H1 (cell line): ENCODE data around the gene MYLK4. TPM values are rescaled to one million over a fixed set of nuclear protein-coding genes. Genes with fewer than 3 reads are reported as not detected.

Source experiments
- CTCF ChIA-PET: fragments of 300-600 bp; sonication (Branson Sonifier 250); formaldehyde crosslinking; loops from one replicate; lab custom pipeline; 2021; ENCODE audit not compliant: partially characterized antibody; lab: Charles Lee
- POLR2A ChIA-PET: fragments of 300-600 bp; sonication (Branson Sonifier 250); formaldehyde crosslinking; loops from one replicate; lab custom pipeline; 2021; ENCODE audit warnings: inconsistent platforms; ENCODE audit not compliant: partially characterized antibody; lab: Charles Lee
- DNase-seq, 2 experiments: peaks; one replicate each; pipeline versions ENCODE4 v3.0.0 to v3.0.0-alpha.2; 2010 to 2022; ENCODE audit warnings: low spot score in 2 of 2, low read depth in 1 of 2, mixed read lengths in 1 of 2
- FAIRE-seq: peaks from 2 replicates; lab custom pipeline; 2011; peaks lifted over from hg19 to GRCh38; lab: Jason Lieb, UNC
- H2AFZ ChIP-seq: 2 replicates; pipeline ENCODE4 v1.8.1; 2012; ENCODE audit warnings: low read length, inconsistent platforms
- H2AK5ac ChIP-seq: 2 replicates; pipeline ENCODE4 v1.6.1; 2013; ENCODE audit warnings: low read depth, low read length
- H2BK120ac ChIP-seq: replicated peaks from 2 replicates; pipeline ENCODE3; 2013; ENCODE audit warnings: low read depth, low read length, inconsistent platforms
- H2BK12ac ChIP-seq: 2 replicates; pipeline ENCODE4 v1.6.1; 2013; ENCODE audit warnings: low read depth, low read length
- H2BK15ac ChIP-seq: 2 replicates; pipeline ENCODE4 v1.6.1; 2013; ENCODE audit warnings: low read length
- H2BK20ac ChIP-seq: 2 replicates; pipeline ENCODE4 v1.6.1; 2013; ENCODE audit warnings: low read length
- H2BK5ac ChIP-seq: 2 replicates; pipeline ENCODE4 v1.6.1; 2013; ENCODE audit warnings: low read depth, low read length
- H3K14ac ChIP-seq: 2 replicates; pipeline ENCODE4 v1.6.1; 2013; ENCODE audit warnings: inconsistent platforms; ENCODE audit not compliant: insufficient read length
- H3K18ac ChIP-seq: 2 replicates; pipeline ENCODE4 v1.6.1; 2013; ENCODE audit warnings: low read length; ENCODE audit errors: extremely low read depth
- H3K23ac ChIP-seq: 2 replicates; pipeline ENCODE4 v1.6.1; 2013; ENCODE audit warnings: inconsistent platforms; ENCODE audit not compliant: insufficient read length
- H3K23me2 ChIP-seq: 2 replicates; pipeline ENCODE4 v1.6.1; 2013; ENCODE audit warnings: low read depth, low read length
- H3K27ac ChIP-seq: 2 replicates; pipeline ENCODE4 v1.6.1; 2011; ENCODE audit warnings: low read depth, low read length, inconsistent platforms
- H3K27me3 ChIP-seq, 4 experiments: replicated peaks in 1 of 4; 1 replicate in 1 of 4; 2 replicates in 3 of 4; pipeline versions ENCODE4 v1.6.1 to v1.8.1; 2011 to 2013; ENCODE audit warnings: low read length in 3 of 4, mild to moderate bottlenecking in 3 of 4, inconsistent platforms in 2 of 4, mixed read lengths in 2 of 4, moderate library complexity in 1 of 4; ENCODE audit not compliant: control insufficient read depth in 3 of 4, insufficient read depth in 3 of 4; ENCODE audit errors: extremely low read depth in 1 of 4
- H3K36me3 ChIP-seq, 4 experiments: 2 replicates each; pipeline versions ENCODE4 v1.6.1 to v1.8.1; 2011 to 2013; ENCODE audit warnings: mild to moderate bottlenecking in 4 of 4, low read length in 3 of 4, moderate library complexity in 2 of 4, control low read depth in 1 of 4, inconsistent platforms in 1 of 4; ENCODE audit not compliant: insufficient read depth in 4 of 4, control insufficient read depth in 2 of 4
- H3K4ac ChIP-seq: replicated peaks from 2 replicates; pipeline ENCODE3; 2013; ENCODE audit warnings: low read length, low read depth, mixed read lengths, inconsistent platforms; ENCODE audit not compliant: insufficient read length
- H3K4me1 ChIP-seq, 4 experiments: replicated peaks in 1 of 4; 1 replicate in 1 of 4; 2 replicates in 3 of 4; pipeline versions ENCODE4 v1.6.1 to v1.8.1; 2011 to 2013; ENCODE audit warnings: low read length in 3 of 4, inconsistent platforms in 2 of 4, mixed read lengths in 1 of 4; ENCODE audit not compliant: insufficient read depth in 4 of 4, control insufficient read depth in 3 of 4
- H3K4me2 ChIP-seq, 2 experiments: 2 replicates each; pipeline versions ENCODE4 v1.6.1 to v1.8.1; 2011 to 2013; ENCODE audit warnings: low read depth in 2 of 2, low read length in 2 of 2, control low read depth in 1 of 2, inconsistent platforms in 1 of 2, mild to moderate bottlenecking in 1 of 2; ENCODE audit not compliant: insufficient read depth in 1 of 2
- H3K4me3 ChIP-seq, 4 experiments: fragments of 200-600, 300-600 bp in 1 of 4; sonication (generic), shearing (Covaris generic), sonication (Bioruptor Twin) in 1 of 4; 2 replicates each; pipeline versions ENCODE4 v1.5.1 to v1.8.1; 2011 to 2016; ENCODE audit warnings: low read length in 4 of 4, low read depth in 3 of 4, control low read depth in 2 of 4, inconsistent platforms in 2 of 4, mild to moderate bottlenecking in 2 of 4, mixed read lengths in 1 of 4, moderate library complexity in 1 of 4; ENCODE audit not compliant: insufficient read depth in 2 of 4; ENCODE audit errors: extremely low read depth in 1 of 4
- H3K56ac ChIP-seq: replicated peaks from 2 replicates; pipeline ENCODE3; 2013; ENCODE audit warnings: low read depth, mild to moderate bottlenecking, mixed read lengths, low read length, inconsistent platforms; ENCODE audit not compliant: insufficient read length
- H3K79me1 ChIP-seq: 2 replicates; pipeline ENCODE4 v1.6.1; 2013; ENCODE audit warnings: low read depth, low read length, control low read depth
- H3K79me2 ChIP-seq, 2 experiments: 2 replicates each; pipeline versions ENCODE4 v1.6.1 to v1.8.1; 2012 to 2013; ENCODE audit warnings: low read length in 2 of 2, mild to moderate bottlenecking in 2 of 2, inconsistent platforms in 1 of 2; ENCODE audit not compliant: insufficient read depth in 2 of 2, control insufficient read depth in 1 of 2
- H3K9ac ChIP-seq, 4 experiments: replicated peaks in 1 of 4; 1 replicate in 1 of 4; 2 replicates in 3 of 4; pipeline versions ENCODE4 v1.6.1 to v1.8.1; 2011 to 2013; ENCODE audit warnings: low read depth in 3 of 4, low read length in 3 of 4, control low read depth in 2 of 4, mild to moderate bottlenecking in 2 of 4, moderate library complexity in 2 of 4, inconsistent platforms in 1 of 4; ENCODE audit errors: extremely low read depth in 1 of 4
- H3K9me3 ChIP-seq, 2 experiments: 2 replicates each; pipeline versions ENCODE4 v1.6.1 to v1.8.1; 2012 to 2013; ENCODE audit warnings: mild to moderate bottlenecking in 2 of 2, moderate library complexity in 2 of 2, control low read depth in 1 of 2, inconsistent platforms in 1 of 2, low read depth in 1 of 2, low read length in 1 of 2, mixed read lengths in 1 of 2; ENCODE audit not compliant: insufficient read depth in 2 of 2
- H4K20me1 ChIP-seq, 2 experiments: replicated peaks in 1 of 2; 2 replicates each; pipeline versions ENCODE3 to v1.8.1; 2011 to 2013; ENCODE audit warnings: inconsistent platforms in 2 of 2, low read length in 2 of 2, mild to moderate bottlenecking in 1 of 2; ENCODE audit not compliant: insufficient read depth in 2 of 2, control insufficient read depth in 1 of 2
- H4K5ac ChIP-seq: 2 replicates; pipeline ENCODE4 v1.6.1; 2013; ENCODE audit warnings: low read length, low read depth, mixed read lengths, inconsistent platforms; ENCODE audit not compliant: insufficient read length
- H4K8ac ChIP-seq: 2 replicates; pipeline ENCODE4 v1.8.0; 2013; ENCODE audit warnings: mild to moderate bottlenecking, moderate library complexity, low read length, inconsistent platforms; ENCODE audit not compliant: insufficient read depth; ENCODE audit errors: extremely low read depth
- H4K91ac ChIP-seq: replicated peaks from 2 replicates; pipeline ENCODE3; 2013; ENCODE audit warnings: low read length, mixed read lengths, inconsistent platforms; ENCODE audit not compliant: insufficient read length
- ASH2L ChIP-seq: fragments of 200-600, 300-600 bp; sonication (generic); IDR thresholded peaks from one replicate; pipeline ENCODE4 v1.7.1; 2017; ENCODE audit warnings: low read length
- BCL11A ChIP-seq, 2 experiments: IDR thresholded peaks; one replicate each; pipeline ENCODE4 v1.6.1; 2011; ENCODE audit warnings: low read depth in 2 of 2, low read length in 2 of 2, mild to moderate bottlenecking in 2 of 2
- CTBP2 ChIP-seq: IDR thresholded peaks from 2 replicates; pipeline ENCODE4 v1.7.0; 2011; ENCODE audit warnings: borderline replicate concordance, mild to moderate bottlenecking, moderate library complexity, mixed read lengths, low read length; ENCODE audit not compliant: insufficient read depth, insufficient read length
- KDM4A ChIP-seq: IDR thresholded peaks from one replicate; pipeline ENCODE4 v1.7.1; 2012; ENCODE audit warnings: low read depth, mild to moderate bottlenecking, moderate library complexity, low read length, inconsistent platforms; ENCODE audit not compliant: severe bottlenecking
- NRF1 ChIP-seq: IDR thresholded peaks from 2 replicates; pipeline ENCODE4 v1.6.1; 2011; ENCODE audit warnings: mild to moderate bottlenecking, low read depth, low read length, improper control_type of control experiment
- PHF8 ChIP-seq: fragments of 200-600 bp; sonication (generic); conservative IDR thresholded peaks from 2 replicates; pipeline ENCODE4 v1.7.1; 2012; ENCODE audit warnings: low read depth, mild to moderate bottlenecking, inconsistent platforms, low read length, moderate library complexity
- SIN3A ChIP-seq, 2 experiments: IDR thresholded peaks in 1 of 2; conservative IDR thresholded peaks in 1 of 2; 2 replicates each; pipeline ENCODE4 v1.6.1; 2011 to 2012; ENCODE audit warnings: low read length in 2 of 2, improper control_type of control experiment in 1 of 2, low read depth in 1 of 2, mild to moderate bottlenecking in 1 of 2
- ZNF274 ChIP-seq: IDR thresholded peaks from 2 replicates; pipeline ENCODE4 v1.7.0; 2012; ENCODE audit warnings: low read length, borderline replicate concordance; ENCODE audit errors: extremely low read depth
- WGBS, 2 experiments: shearing (Covaris generic) in 1 of 2; methylation state at CpG; one replicate each; pipeline versions ENCODE4 v1.1.6 to v1.1.7; 2013 to 2015; ENCODE audit warnings: low lambda C conversion rate in 2 of 2, mixed read lengths in 2 of 2, inconsistent platforms in 1 of 2, low coverage in 1 of 2, missing lambda C conversion rate in 1 of 2; ENCODE audit not compliant: insufficient replicate concordance in 2 of 2, insufficient coverage in 1 of 2, insufficient read length in 1 of 2; ENCODE audit errors: extremely low coverage in 1 of 2, missing lambda C conversion rate in 1 of 2; 5-methylcytosine and 5-hydroxymethylcytosine counted together
- polyA plus RNA-seq, 7 experiments: library from polyadenylated mRNA; depleted of rRNA in 3 of 7; stranded (reverse) in 5 of 7; unstranded in 2 of 7; fragments of >200 nt in 5 of 7; fragments of 200-250 nt in 2 of 7; gene quantifications; 1 replicate in 5 of 7; 2 replicates in 1 of 7; 4 replicates in 1 of 7; pipeline versions ENCODE4 v1.2.1 to v1.2.3, GENCODE V29; 2011 to 2013; ENCODE audit warnings: missing spikeins in 2 of 7, mixed read lengths in 2 of 7
- total RNA-seq: library from RNA; stranded (reverse); fragmentation: NEBNext Ultra II Directional; extraction: Animal tissue kit (Norgen Biotek cat#: 25700); gene quantifications from 2 replicates; pipeline ENCODE4 v1.2.1, GENCODE V29; 2021

Gene MYLK4
- total and polyA plus RNA-seq, 2 of the 8 experiments (the other 6 are each of a cell fraction or from before 2014, with no cell fraction given) = 0.11 to 0.17 TPM

DNA sequence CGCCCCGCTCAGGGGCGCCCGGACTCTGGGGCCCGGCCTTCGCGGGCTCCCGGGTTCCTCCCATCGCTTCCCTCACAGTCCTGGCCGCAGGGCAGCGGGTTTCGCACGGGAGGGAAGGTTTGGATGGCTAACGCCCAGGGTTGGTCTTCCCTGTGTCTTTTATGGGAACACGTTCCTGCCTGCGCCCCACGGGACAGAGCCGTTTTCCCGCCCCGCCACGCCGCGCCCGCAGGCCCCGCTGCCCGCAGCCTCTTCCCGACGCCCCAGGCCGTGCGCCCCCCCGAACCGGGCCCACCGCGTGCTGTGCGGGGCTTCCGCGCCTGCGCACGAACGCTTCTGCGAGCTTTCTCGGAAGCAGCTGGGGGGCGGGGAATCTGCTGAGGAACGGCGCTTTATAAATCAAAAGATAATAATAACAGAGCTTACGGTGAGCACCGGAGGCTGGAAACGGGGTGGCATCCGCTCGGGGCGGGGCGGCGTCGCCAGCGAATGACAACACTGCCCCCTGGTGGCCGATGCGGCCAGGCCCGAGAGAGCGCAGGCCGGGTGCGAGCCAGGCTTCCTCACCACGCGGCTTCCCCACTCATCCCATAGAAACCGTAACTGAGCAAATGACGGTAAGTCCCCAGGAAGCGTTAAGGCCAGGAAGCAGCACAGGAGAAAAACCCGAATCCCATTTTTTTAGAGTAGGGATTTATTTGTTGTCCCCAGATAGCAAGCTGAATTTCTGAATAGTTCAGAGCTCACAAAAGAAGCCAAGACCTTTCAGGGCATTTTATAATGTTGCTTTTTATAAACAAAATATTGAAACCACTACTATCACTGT, 116.4 kb downstream of the MYLK4 start:
- Histone ChIP-seq H3K36me3 (no peaks in the 10 kb centered on the region), H2BK20ac (no peak overlapping the region), H3K4me3 (peak overlapping the region; percentile 2 to 60 (median 22); a peak in 7 of 8 replicates), H3K23ac (no peak overlapping the region), H4K5ac (peak overlapping the region; percentile 20), H3K79me1 (no peaks in the 10 kb centered on the region), H3K56ac (peak overlapping the region; percentile 22), H4K8ac (peak overlapping the region; percentile 98), H3K4me2 (peak overlapping the region; percentile 30 to 65; a peak in 3 of 4 replicates), H2BK120ac (no peak overlapping the region), H3K4ac (no peak overlapping the region), H3K9me3 (no peaks in the 10 kb centered on the region), H3K27ac (no peak overlapping the region), H3K4me1 (peaks cover 0 to 8% (median 2%) of the 10 kb centered on the region in 4 experiments; a peak in 2 of 7 replicates), H3K14ac (no peak overlapping the region), H4K91ac (peak overlapping the region; percentile 72), H3K27me3 (peaks cover 0 to 11% (median 10%) of the 10 kb centered on the region in 4 experiments; a peak in 4 of 7 replicates), H3K9ac (peak overlapping the region in 2 of 4 experiments; percentile 34 to 50; a peak in 3 of 7 replicates), H2AFZ (peak overlapping the region; percentile 52; the same call in 1 of the 2 replicates), H3K18ac (peak overlapping the region; percentile 99), H2BK12ac (no peak overlapping the region), H3K79me2 (no peaks in the 10 kb centered on the region), H2BK15ac (no peak overlapping the region), H2BK5ac (no peak overlapping the region), H4K20me1 (no peaks in the 10 kb centered on the region), H3K23me2 (no peaks in the 10 kb centered on the region; the same call in 1 of the 2 replicates), H2AK5ac (no peak overlapping the region)
- FAIRE-seq (peak; percentile 42), DNase-seq (peak; percentile 70 to 97)
- WGBS, 2 experiments = 5% methylated on average over 63 of the region's 67 CpGs; no CpG with 5 or more reads in 1 of the 2 experiments
- POLR2A ChIA-PET = interaction anchor here (0.9 to 1.0 kb wide), 3 partner anchors 8 to 104 kb away, joined by 3 to 4 read pairs (median 3); no protein-coding TSS in a partner anchor
- CTCF ChIA-PET = interaction anchor here (0.5 to 5.3 kb wide), 46 partner anchors 9 to 1113 kb away, joined by 3 to 31 read pairs (median 4); partner anchors contain the start of gene MYLK4
- TF ChIP-seq NRF1 = peak; percentile 48
- peak in 1 of 2 experiments; percentile 31; a peak in 1 of 4 replicates for TF ChIP-seq SIN3A (conservative IDR thresholded peaks at IDR 0.05 in 1 of 2, IDR thresholded peaks at IDR 0.05 in 1 of 2; ENCODE audit: low read depth in 1 of 2, low read length in 2 of 2)
- peak; percentile 50 for TF ChIP-seq PHF8
- TF ChIP-seq CTBP2 = no peak
- TF ChIP-seq ASH2L = peak; percentile 63
- TF ChIP-seq BCL11A (IDR thresholded peaks at IDR 0.05; ENCODE audit: low read depth in 2 of 2, low read length in 2 of 2) = no peak
- no peak for TF ChIP-seq ZNF274
- TF ChIP-seq KDM4A = peak; percentile 67
